ENCODE data around the gene PIK3AP1.

Gene PIK3AP1

GRCh38 chr10:96614515-96614914, 105.8 kb downstream of the PIK3AP1 start:
- peaks cover 11% of the 10 kb centered on the region for H3K4me1 ChIP-seq (ENCODE audit: insufficient read depth, low read length)
- no peaks in the 10 kb centered on the region for H3K27me3 ChIP-seq (ENCODE audit: control insufficient read depth in 1 of 2, insufficient read depth in 2 of 2, low read length in 2 of 2)
- H3K9ac ChIP-seq (ENCODE audit: low read length) = no peak overlapping the region
- no peaks in the 10 kb centered on the region for H3K36me3 ChIP-seq (ENCODE audit: insufficient read depth, low read length)
- H3K27ac ChIP-seq (ENCODE audit: low read depth, low read length) = no peak overlapping the region
- no peak overlapping the region for H3K4me3 ChIP-seq (ENCODE audit: low read depth in 1 of 2, low read length in 2 of 2)
- H3K9me3 ChIP-seq (ENCODE audit: low read length) = no peaks in the 10 kb centered on the region

DNA sequence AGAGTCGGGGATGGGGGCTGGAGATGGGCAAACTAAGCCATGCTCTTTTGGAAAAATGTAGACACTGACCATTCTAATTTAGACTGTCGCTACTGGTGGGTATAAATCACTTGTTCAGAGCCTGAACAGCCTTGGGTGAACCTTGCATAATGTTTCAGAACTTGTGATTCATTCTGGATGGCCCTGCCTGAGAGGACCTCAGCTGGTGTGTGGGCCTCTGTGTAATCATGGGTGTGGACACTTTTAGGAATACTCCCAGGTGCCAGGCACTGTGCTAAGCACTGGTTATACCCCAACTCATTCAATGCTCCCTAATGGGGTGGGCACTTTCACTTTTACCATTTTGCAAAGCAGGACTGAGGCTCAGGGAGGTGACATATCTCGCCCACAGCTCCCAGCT, 106.7 kb downstream of the PIK3AP1 start:
- Histone ChIP-seq H3K36me3 (ENCODE audit: insufficient read depth, low read length) (no peaks in the 10 kb centered on the region), H3K4me3 (ENCODE audit: low read depth in 1 of 2, low read length in 2 of 2) (no peak overlapping the region), H3K27me3 (ENCODE audit: control insufficient read depth in 1 of 2, insufficient read depth in 2 of 2, low read length in 2 of 2) (no peaks in the 10 kb centered on the region), H3K27ac (ENCODE audit: low read depth, low read length) (no peak overlapping the region), H3K4me1 (ENCODE audit: insufficient read depth, low read length) (peaks cover 4% of the 10 kb centered on the region), H3K9ac (ENCODE audit: low read length) (no peak overlapping the region), H3K9me3 (ENCODE audit: low read length) (no peaks in the 10 kb centered on the region)

GRCh38 chr10:96612055-96612830, 108.1 kb downstream of the PIK3AP1 start:
- no peaks in the 10 kb centered on the region for H3K9me3 ChIP-seq (ENCODE audit: low read length)
- no peaks in the 10 kb centered on the region for H3K36me3 ChIP-seq (ENCODE audit: insufficient read depth, low read length)
- H3K9ac ChIP-seq (ENCODE audit: low read length) = no peak overlapping the region
- no peaks in the 10 kb centered on the region for H3K4me1 ChIP-seq (ENCODE audit: insufficient read depth, low read length)
- no peak overlapping the region for H3K27ac ChIP-seq (ENCODE audit: low read depth, low read length)
- no peaks in the 10 kb centered on the region for H3K27me3 ChIP-seq (ENCODE audit: control insufficient read depth in 1 of 2, insufficient read depth in 2 of 2, low read length in 2 of 2)
- H3K4me3 ChIP-seq (ENCODE audit: low read depth in 1 of 2, low read length in 2 of 2) = no peak overlapping the region

DNA sequence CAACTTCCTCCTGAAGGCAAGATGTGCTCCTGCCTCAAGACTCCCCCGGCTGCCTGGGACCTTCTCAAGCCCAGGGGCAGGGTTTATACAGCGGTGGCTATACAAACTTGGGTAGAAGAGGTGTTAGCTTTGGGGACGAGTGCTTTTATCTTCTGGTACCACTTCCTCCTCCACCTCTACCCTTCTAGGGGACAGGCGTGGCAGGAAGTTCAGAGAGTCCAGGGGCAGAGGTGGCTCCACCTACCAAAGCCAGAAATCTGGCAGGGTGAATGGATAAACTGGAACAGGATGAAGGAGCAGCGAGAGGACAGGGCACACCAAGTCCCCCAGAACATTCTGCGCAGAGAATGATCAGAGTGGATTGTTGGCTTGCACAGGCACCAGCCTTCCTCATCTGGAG, 109.5 kb downstream of the PIK3AP1 start:
- H3K4me1 ChIP-seq (ENCODE audit: insufficient read depth, low read length) = no peaks in the 10 kb centered on the region
- no peak overlapping the region for H3K4me3 ChIP-seq (ENCODE audit: low read depth in 1 of 2, low read length in 2 of 2)
- H3K9ac ChIP-seq (ENCODE audit: low read length) = no peak overlapping the region
- H3K36me3 ChIP-seq (ENCODE audit: insufficient read depth, low read length) = no peaks in the 10 kb centered on the region
- no peaks in the 10 kb centered on the region for H3K27me3 ChIP-seq (ENCODE audit: control insufficient read depth in 1 of 2, insufficient read depth in 2 of 2, low read length in 2 of 2)
- H3K9me3 ChIP-seq (ENCODE audit: low read length) = no peaks in the 10 kb centered on the region
- H3K27ac ChIP-seq (ENCODE audit: low read depth, low read length) = no peak overlapping the region

GRCh38 chr10:96609510-96609909, 110.8 kb downstream of the PIK3AP1 start:
- H3K27me3 ChIP-seq (ENCODE audit: control insufficient read depth in 1 of 2, insufficient read depth in 2 of 2, low read length in 2 of 2) = no peaks in the 10 kb centered on the region
- H3K27ac ChIP-seq (ENCODE audit: low read depth, low read length) = no peak overlapping the region
- no peak overlapping the region for H3K4me3 ChIP-seq (ENCODE audit: low read depth in 1 of 2, low read length in 2 of 2)
- no peaks in the 10 kb centered on the region for H3K9me3 ChIP-seq (ENCODE audit: low read length)
- H3K9ac ChIP-seq (ENCODE audit: low read length) = no peak overlapping the region
- H3K36me3 ChIP-seq (ENCODE audit: insufficient read depth, low read length) = no peaks in the 10 kb centered on the region
- H3K4me1 ChIP-seq (ENCODE audit: insufficient read depth, low read length) = no peaks in the 10 kb centered on the region

GRCh38 chr10:96608805-96609204, 111.5 kb downstream of the PIK3AP1 start:
- H3K9me3 ChIP-seq (ENCODE audit: low read length) = no peaks in the 10 kb centered on the region
- no peaks in the 10 kb centered on the region for H3K4me1 ChIP-seq (ENCODE audit: insufficient read depth, low read length)
- H3K27ac ChIP-seq (ENCODE audit: low read depth, low read length) = no peak overlapping the region
- H3K27me3 ChIP-seq (ENCODE audit: control insufficient read depth in 1 of 2, insufficient read depth in 2 of 2, low read length in 2 of 2) = no peaks in the 10 kb centered on the region
- no peak overlapping the region for H3K9ac ChIP-seq (ENCODE audit: low read length)
- H3K36me3 ChIP-seq (ENCODE audit: insufficient read depth, low read length) = no peaks in the 10 kb centered on the region
- no peak overlapping the region for H3K4me3 ChIP-seq (ENCODE audit: low read depth in 1 of 2, low read length in 2 of 2)

GRCh38 chr10:96608262-96608661, 112.1 kb downstream of the PIK3AP1 start:
- H3K4me3 ChIP-seq (ENCODE audit: low read depth in 1 of 2, low read length in 2 of 2) = no peak overlapping the region
- H3K36me3 ChIP-seq (ENCODE audit: insufficient read depth, low read length) = no peaks in the 10 kb centered on the region
- no peak overlapping the region for H3K27ac ChIP-seq (ENCODE audit: low read depth, low read length)
- no peak overlapping the region for H3K9ac ChIP-seq (ENCODE audit: low read length)
- H3K27me3 ChIP-seq (ENCODE audit: control insufficient read depth in 1 of 2, insufficient read depth in 2 of 2, low read length in 2 of 2) = no peaks in the 10 kb centered on the region
- H3K4me1 ChIP-seq (ENCODE audit: insufficient read depth, low read length) = no peaks in the 10 kb centered on the region
- no peaks in the 10 kb centered on the region for H3K9me3 ChIP-seq (ENCODE audit: low read length)

DNA sequence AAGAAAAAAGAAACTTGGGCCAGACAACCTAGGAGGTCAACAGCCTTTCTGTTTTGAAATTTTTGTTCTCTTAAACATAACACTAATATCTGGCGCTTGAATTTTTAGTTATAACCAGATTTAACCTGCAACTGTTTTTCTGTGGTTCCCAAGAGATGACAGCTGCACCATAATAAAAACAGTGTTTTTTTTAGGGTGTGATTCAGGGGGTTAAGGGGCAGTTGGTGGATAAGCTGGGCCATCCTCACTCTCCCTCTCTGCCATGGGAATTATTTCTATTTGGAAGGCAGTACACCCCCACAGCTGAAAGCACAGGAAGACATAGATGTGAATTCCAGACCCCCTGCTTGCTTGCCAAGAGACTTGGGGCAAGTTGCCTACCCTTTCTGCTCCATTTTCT, 113.4 kb downstream of the PIK3AP1 start:
- no peaks in the 10 kb centered on the region for H3K4me1 ChIP-seq (ENCODE audit: insufficient read depth, low read length)
- no peak overlapping the region for H3K27ac ChIP-seq (ENCODE audit: low read depth, low read length)
- no peaks in the 10 kb centered on the region for H3K27me3 ChIP-seq (ENCODE audit: control insufficient read depth in 1 of 2, insufficient read depth in 2 of 2, low read length in 2 of 2)
- no peaks in the 10 kb centered on the region for H3K36me3 ChIP-seq (ENCODE audit: insufficient read depth, low read length)
- no peak overlapping the region for H3K4me3 ChIP-seq (ENCODE audit: low read depth in 1 of 2, low read length in 2 of 2)
- H3K9me3 ChIP-seq (ENCODE audit: low read length) = no peaks in the 10 kb centered on the region
- no peak overlapping the region for H3K9ac ChIP-seq (ENCODE audit: low read length)

DNA sequence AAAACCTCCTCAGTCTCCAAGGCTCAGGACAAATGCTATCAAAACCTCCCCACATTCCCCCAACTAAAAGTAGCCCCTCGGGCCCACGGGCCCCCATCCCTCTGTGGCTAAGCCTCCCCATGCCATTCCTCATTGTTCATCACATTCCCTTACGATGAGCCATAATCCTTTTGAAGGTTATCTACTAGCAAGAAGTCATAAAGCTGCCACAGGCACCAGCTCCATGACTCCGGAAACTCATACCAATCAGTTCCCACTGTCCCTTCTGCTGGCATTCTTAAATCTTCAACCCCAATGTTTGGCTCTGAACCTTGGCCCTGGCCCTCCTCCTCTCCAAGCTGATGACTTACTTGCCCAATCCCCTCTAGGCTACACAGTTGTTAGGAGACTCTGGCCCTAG, 114.1 kb downstream of the PIK3AP1 start:
- no peaks in the 10 kb centered on the region for H3K36me3 ChIP-seq (ENCODE audit: insufficient read depth, low read length)
- no peak overlapping the region for H3K9ac ChIP-seq (ENCODE audit: low read length)
- H3K9me3 ChIP-seq (ENCODE audit: low read length) = no peaks in the 10 kb centered on the region
- H3K27me3 ChIP-seq (ENCODE audit: control insufficient read depth in 1 of 2, insufficient read depth in 2 of 2, low read length in 2 of 2) = no peaks in the 10 kb centered on the region
- H3K4me3 ChIP-seq (ENCODE audit: low read depth in 1 of 2, low read length in 2 of 2) = no peak overlapping the region
- H3K4me1 ChIP-seq (ENCODE audit: insufficient read depth, low read length) = no peaks in the 10 kb centered on the region
- H3K27ac ChIP-seq (ENCODE audit: low read depth, low read length) = no peak overlapping the region

- no peaks in the 10 kb centered on the region for H3K27me3 ChIP-seq (ENCODE audit: control insufficient read depth in 1 of 2, insufficient read depth in 2 of 2, low read length in 2 of 2)
- H3K27ac ChIP-seq (ENCODE audit: low read depth, low read length) = no peak overlapping the region
- no peaks in the 10 kb centered on the region for H3K9me3 ChIP-seq (ENCODE audit: low read length)
- no peak overlapping the region for H3K4me3 ChIP-seq (ENCODE audit: low read depth in 1 of 2, low read length in 2 of 2)
- H3K9ac ChIP-seq (ENCODE audit: low read length) = no peak overlapping the region
- H3K4me1 ChIP-seq (ENCODE audit: insufficient read depth, low read length) = no peaks in the 10 kb centered on the region
- H3K36me3 ChIP-seq (ENCODE audit: insufficient read depth, low read length) = no peaks in the 10 kb centered on the region
Measured at GRCh38 chr10:96600337-96600736, 120.0 kb downstream of the PIK3AP1 start.

GRCh38 chr10:96598846-96599245, 121.5 kb downstream of the PIK3AP1 start:
- Histone ChIP-seq H3K27ac (ENCODE audit: low read depth, low read length) (no peak overlapping the region), H3K36me3 (ENCODE audit: insufficient read depth, low read length) (no peaks in the 10 kb centered on the region)

More at GRCh38 chr10:96598846-96599245, 121.5 kb downstream of the PIK3AP1 start:
- H3K9ac ChIP-seq (ENCODE audit: low read length) = no peak overlapping the region
- H3K9me3 ChIP-seq (ENCODE audit: low read length) = no peaks in the 10 kb centered on the region
- H3K27me3 ChIP-seq (ENCODE audit: control insufficient read depth in 1 of 2, insufficient read depth in 2 of 2, low read length in 2 of 2) = no peaks in the 10 kb centered on the region
- H3K4me3 ChIP-seq (ENCODE audit: low read depth in 1 of 2, low read length in 2 of 2) = no peak overlapping the region
- H3K4me1 ChIP-seq (ENCODE audit: insufficient read depth, low read length) = no peaks in the 10 kb centered on the region
